SK-N-SH (cell line): ENCODE data around the gene TMEFF1.

ENCODE experiments used
- CTCF ChIP-seq: fragments of 200-600 bp; sonication (generic); IDR thresholded peaks from 2 replicates; pipeline ENCODE4 v1.6.1; 2017; ENCODE audit warnings: antibody characterized with exemption, mild to moderate bottlenecking, moderate library complexity
- MAX ChIP-seq: IDR thresholded peaks from 2 replicates; pipeline ENCODE4 v1.4.0; 2012; ENCODE audit warnings: low read depth
- NFIC ChIP-seq: IDR thresholded peaks from 2 replicates; pipeline ENCODE4 v1.4.0; 2012; ENCODE audit warnings: borderline replicate concordance
- RAD21 ChIP-seq: IDR thresholded peaks from 2 replicates; pipeline ENCODE4 v1.6.1; 2012; ENCODE audit warnings: mild to moderate bottlenecking, low read length
- RCOR1 ChIP-seq: fragments of 150-350 bp; IDR thresholded peaks from 2 replicates; pipeline ENCODE4 v1.6.1; 2017; ENCODE audit warnings: antibody characterized with exemption, low read length
- USF2 ChIP-seq: fragments of 150-350 bp; IDR thresholded peaks from 2 replicates; pipeline ENCODE4 v1.6.1; 2017; ENCODE audit warnings: antibody characterized with exemption, low read length, low read depth, borderline replicate concordance

GRCh38 chr9:100521282-100521681 lies 48.3 kb downstream of the TMEFF1 start:
- TF ChIP-seq RAD21 (no peak), USF2 (no peak), MAX (no peak), RCOR1 (no peak), NFIC (no peak), CTCF (no peak)
